IMR-90 (cell line): Measurements from ENCODE around the gene ADAP1. TPM values are rescaled to one million over a fixed set of nuclear protein-coding genes. Genes with fewer than 3 reads are reported as not detected.

Experiments
- ATAC-seq: fragments of 200-7000 bp; cut with Tn5 transposase; 2 replicates; pipeline ENCODE4 v1.9.1; 2020; ENCODE audit warnings: low read depth, mild to moderate bottlenecking, moderate library complexity
- BruUV-seq: library from RNA; stranded (reverse); fragments of 400-500 nt; replicated peaks from 2 replicates; lab custom pipeline; 2021; lab: Mats Ljungman, UMichigan
- CTCF ChIA-PET: fragments of 300-600 bp; formaldehyde crosslinking; extraction: SDS; loops from one replicate; lab custom pipeline; 2021; ENCODE audit warnings: antibody characterized with exemption; lab: Yijun Ruan, JAX
- POLR2A ChIA-PET: fragments of 300-600 bp; sonication (Branson Sonifier 250); formaldehyde crosslinking; loops from one replicate; lab custom pipeline; 2022; ENCODE audit warnings: antibody characterized with exemption; ENCODE audit not compliant: unreplicated experiment; lab: Charles Lee
- DNase-seq: peaks from one replicate; pipeline ENCODE4 v3.0.0; 2013
- H2AFZ ChIP-seq: replicated peaks from 2 replicates; pipeline ENCODE3; 2013; ENCODE audit warnings: low read length, mild to moderate bottlenecking; ENCODE audit not compliant: poor library complexity
- H2AK5ac ChIP-seq: 2 replicates; pipeline ENCODE4 v1.6.1; 2013; ENCODE audit warnings: low read depth, low read length, inconsistent platforms
- H2AK9ac ChIP-seq: replicated peaks from 2 replicates; pipeline ENCODE3; 2013; ENCODE audit warnings: mild to moderate bottlenecking, low read depth, low read length, moderate library complexity; ENCODE audit not compliant: poor library complexity
- H2BK120ac ChIP-seq: 2 replicates; pipeline ENCODE4 v1.6.1; 2013; ENCODE audit warnings: low read depth, low read length, inconsistent platforms
- H2BK15ac ChIP-seq: 3 replicates; pipeline ENCODE4 v1.6.1; 2013; ENCODE audit warnings: low read depth, low read length, inconsistent platforms
- H2BK20ac ChIP-seq: 2 replicates; pipeline ENCODE4 v1.6.1; 2013; ENCODE audit warnings: low read depth, mild to moderate bottlenecking, inconsistent platforms, low read length, moderate library complexity
- H2BK5ac ChIP-seq: 2 replicates; pipeline ENCODE4 v1.6.1; 2013; ENCODE audit warnings: mild to moderate bottlenecking, low read depth, low read length, inconsistent platforms; ENCODE audit not compliant: poor library complexity, severe bottlenecking
- H3K14ac ChIP-seq: replicated peaks from 2 replicates; pipeline ENCODE4 v1.6.1; 2013; ENCODE audit warnings: low read depth, low read length, inconsistent platforms
- H3K18ac ChIP-seq: 2 replicates; pipeline ENCODE4 v1.6.1; 2013; ENCODE audit warnings: low read depth, low read length, control low read depth
- H3K23ac ChIP-seq: 2 replicates; pipeline ENCODE4 v1.6.1; 2013; ENCODE audit warnings: low read depth, low read length, inconsistent platforms
- H3K27ac ChIP-seq: 2 replicates; pipeline ENCODE4 v1.5.1; 2013; ENCODE audit warnings: mild to moderate bottlenecking, control low read depth, low read length; ENCODE audit not compliant: insufficient read depth
- H3K27me3 ChIP-seq: 2 replicates; pipeline ENCODE4 v1.6.1; 2013; ENCODE audit warnings: low read length; ENCODE audit not compliant: control insufficient read depth, insufficient read depth
- H3K36me3 ChIP-seq: 2 replicates; pipeline ENCODE4 v1.6.1; 2013; ENCODE audit warnings: low read length, mixed read lengths; ENCODE audit not compliant: control insufficient read depth, insufficient read depth
- H3K4ac ChIP-seq: 2 replicates; pipeline ENCODE4 v1.6.1; 2013; ENCODE audit warnings: low read depth, low read length, inconsistent platforms
- H3K4me1 ChIP-seq: 2 replicates; pipeline ENCODE4 v1.6.1; 2013; ENCODE audit warnings: low read length, mixed read lengths; ENCODE audit not compliant: control insufficient read depth, insufficient read depth
- H3K4me2 ChIP-seq: 2 replicates; pipeline ENCODE4 v1.6.1; 2013; ENCODE audit warnings: low read depth, mild to moderate bottlenecking, control low read depth, low read length, moderate library complexity
- H3K4me3 ChIP-seq: 2 replicates; pipeline ENCODE4 v1.5.1; 2013; ENCODE audit warnings: low read depth, mild to moderate bottlenecking, control low read depth, low read length, moderate library complexity; ENCODE audit not compliant: insufficient read depth
- H3K56ac ChIP-seq: 2 replicates; pipeline ENCODE4 v1.6.1; 2013; ENCODE audit warnings: low read length, inconsistent platforms; ENCODE audit not compliant: insufficient read depth; ENCODE audit errors: extremely low read depth
- H3K79me1 ChIP-seq, 2 experiments: 2 replicates each; pipeline ENCODE4 v1.6.1; 2013; ENCODE audit warnings: low read length in 2 of 2, inconsistent platforms in 1 of 2, low read depth in 1 of 2
- H3K9ac ChIP-seq: 2 replicates; pipeline ENCODE4 v1.6.1; 2013; ENCODE audit warnings: low read depth, low read length, control low read depth
- H3K9me1 ChIP-seq: 2 replicates; pipeline ENCODE4 v1.6.1; 2013; ENCODE audit warnings: low read length, inconsistent platforms; ENCODE audit not compliant: insufficient read depth
- H3K9me3 ChIP-seq: 2 replicates; pipeline ENCODE4 v1.6.1; 2013; ENCODE audit warnings: low read length; ENCODE audit not compliant: control insufficient read depth, insufficient read depth
- H4K20me1 ChIP-seq: 2 replicates; pipeline ENCODE4 v1.6.1; 2013; ENCODE audit warnings: low read length, inconsistent platforms; ENCODE audit not compliant: insufficient read depth
- H4K5ac ChIP-seq: 2 replicates; pipeline ENCODE4 v1.6.1; 2013; ENCODE audit warnings: mild to moderate bottlenecking, low read depth, low read length, control low read depth
- H4K8ac ChIP-seq, 2 experiments: 2 replicates each; pipeline ENCODE4 v1.6.1; 2013; ENCODE audit warnings: low read depth in 2 of 2, low read length in 2 of 2, control low read depth in 1 of 2, inconsistent platforms in 1 of 2
- H4K91ac ChIP-seq: 2 replicates; pipeline ENCODE4 v1.6.1; 2013; ENCODE audit warnings: low read depth, low read length, inconsistent platforms; ENCODE audit not compliant: insufficient read depth
- BHLHE40 ChIP-seq: fragments of 150-350 bp; IDR thresholded peaks from 2 replicates; pipeline ENCODE4 v1.6.1; 2016; ENCODE audit warnings: mild to moderate bottlenecking, low read depth, low read length
- CEBPB ChIP-seq: IDR thresholded peaks from 2 replicates; pipeline ENCODE4 v1.6.1; 2012; ENCODE audit warnings: low read depth, low read length, improper control_type of control experiment
- CHD1 ChIP-seq: IDR thresholded peaks from 2 replicates; pipeline ENCODE4 v1.6.1; 2012; ENCODE audit warnings: low read depth, low read length, improper control_type of control experiment
- MAFK ChIP-seq: IDR thresholded peaks from 2 replicates; pipeline ENCODE4 v1.6.1; 2012; ENCODE audit warnings: low read depth, low read length, improper control_type of control experiment
- MAZ ChIP-seq: IDR thresholded peaks from 2 replicates; pipeline ENCODE4 v1.6.1; 2012; ENCODE audit warnings: low read depth, mild to moderate bottlenecking, low read length, improper control_type of control experiment, moderate library complexity, borderline replicate concordance
- MXI1 ChIP-seq: IDR thresholded peaks from 2 replicates; pipeline ENCODE4 v1.6.1; 2012; ENCODE audit warnings: low read depth, mild to moderate bottlenecking, low read length, moderate library complexity, borderline replicate concordance
- NFE2L2 ChIP-seq: fragments of 150-350 bp; IDR thresholded peaks from 2 replicates; pipeline ENCODE4 v1.6.1; 2016; ENCODE audit warnings: low read depth, mild to moderate bottlenecking, low read length
- POLR2A ChIP-seq: IDR thresholded peaks from 2 replicates; pipeline ENCODE4 v1.6.1; 2012; ENCODE audit warnings: mild to moderate bottlenecking, low read depth, low read length
- RAD21 ChIP-seq: IDR thresholded peaks from 2 replicates; pipeline ENCODE4 v1.6.1; 2012; ENCODE audit warnings: low read length, improper control_type of control experiment
- RCOR1 ChIP-seq: IDR thresholded peaks from 2 replicates; pipeline ENCODE4 v1.6.1; 2012; ENCODE audit warnings: mild to moderate bottlenecking, low read length, improper control_type of control experiment; ENCODE audit not compliant: insufficient replicate concordance
- RFX5 ChIP-seq: IDR thresholded peaks from 2 replicates; pipeline ENCODE4 v1.8.0; 2012; ENCODE audit warnings: low read depth, mild to moderate bottlenecking, low read length, moderate library complexity
- SMC3 ChIP-seq: fragments of 150-350 bp; IDR thresholded peaks from 2 replicates; pipeline ENCODE4 v1.6.1; 2016; ENCODE audit warnings: low read depth, mild to moderate bottlenecking, antibody characterized with exemption, low read length, moderate library complexity
- WGBS, 2 experiments: methylation state at CpG; one replicate each; pipeline versions ENCODE4 v1.1.5 to v1.1.7; 2013; ENCODE audit warnings: missing lambda C conversion rate in 2 of 2; ENCODE audit not compliant: insufficient read length in 1 of 2; ENCODE audit errors: extremely low coverage in 2 of 2; 5-methylcytosine and 5-hydroxymethylcytosine counted together
- dilution Hi-C: fragments of 300-500 bp; cut with HindIII; formaldehyde crosslinking; loops from one replicate; pipeline ENCODE4 v1.14.3; 2018; ENCODE audit warnings: low sequenced_read_pairs; ENCODE audit not compliant: unreplicated experiment
- in situ Hi-C: fragments of 300-500 bp; cut with MboI; formaldehyde crosslinking; loops from 3 replicates; pipeline ENCODE4 v1.14.3; 2019; ENCODE audit warnings: low sequenced_read_pairs, inconsistent platforms, mixed read lengths
- intact Hi-C: fragments of 100-400 bp; cut with micrococcal nuclease; formaldehyde crosslinking; loops from 2 replicates; pipeline ENCODE4 v1.10.0; 2022
- polyA plus RNA-seq, 3 experiments: library from polyadenylated mRNA; depleted of rRNA; stranded (reverse); fragments of >200 nt; gene quantifications; 2 replicates each; pipeline ENCODE4 v1.2.3, GENCODE V29; 2012; ENCODE audit warnings: low replicate concordance in 1 of 3
- total RNA-seq: library from RNA; depleted of rRNA; stranded (reverse); fragments of >200 nt; gene quantifications from 2 replicates; pipeline ENCODE4 v1.2.3, GENCODE V29; 2012
- TF ChIP-seq, protein P1 (sequence below): conservative IDR thresholded peaks from 2 replicates; pipeline ENCODE4 v1.5.1; 2012; ENCODE audit warnings: mild to moderate bottlenecking, low read depth, low read length, improper control_type of control experiment
- TF ChIP-seq, protein P2 (sequence below): fragments of 150-350 bp; IDR thresholded peaks from 2 replicates; pipeline ENCODE4 v1.6.1; 2017; ENCODE audit warnings: mild to moderate bottlenecking, antibody characterized with exemption, low read length, low read depth

Gene ADAP1
- total and polyA plus RNA-seq, 2 of the 4 experiments (the other 2 are of a cell fraction), result 1.4 to 2.0 TPM

DNA sequence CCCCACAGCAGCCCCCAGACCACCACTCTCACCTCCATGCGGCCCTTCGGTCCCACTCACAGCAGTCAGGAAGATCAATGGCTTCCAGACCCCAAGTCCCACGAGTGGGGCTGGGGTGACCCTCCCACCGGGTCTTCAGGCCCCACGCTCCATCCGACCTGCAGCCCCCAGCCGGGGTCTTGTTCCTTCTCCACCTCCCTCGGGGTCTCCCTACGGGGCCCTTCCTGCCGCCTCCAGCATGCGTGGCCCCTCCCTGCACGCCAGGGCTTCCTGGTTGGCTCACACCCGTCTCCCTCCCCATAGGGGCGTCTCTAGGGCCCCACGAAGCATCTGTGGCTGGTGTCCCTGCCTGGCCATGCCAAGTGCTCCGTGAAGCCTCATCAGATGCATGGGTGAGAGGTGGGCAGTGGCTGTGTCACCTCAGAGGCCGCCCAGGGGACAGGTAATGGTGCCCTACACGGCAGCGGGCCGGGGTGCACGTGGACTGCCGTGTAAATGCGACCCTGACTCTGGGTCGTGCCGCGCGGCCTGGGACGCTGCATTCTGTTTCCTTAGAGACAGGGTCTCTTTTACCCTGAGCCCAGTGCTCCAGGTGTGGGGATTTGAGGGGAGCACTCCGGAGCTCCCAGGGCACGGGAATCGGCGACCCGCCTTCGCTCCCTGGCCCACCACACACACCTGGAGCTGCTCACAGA, 19.9 kb downstream of the ADAP1 start:
- no peaks in the 10 kb centered on the region for H3K9me1 ChIP-seq
- H3K27me3 ChIP-seq, result no peaks in the 10 kb centered on the region; the same call in 1 of the 2 replicates
- ChIA-PET CTCF (no interaction called here), POLR2A (no interaction called here)
- no peak overlapping the region for H2BK120ac ChIP-seq
- BruUV-seq, result no TSS peak
- TF ChIP-seq RAD21, result no peak
- no peak for TF ChIP-seq CEBPB
- no peak for TF ChIP-seq NFE2L2
- TF ChIP-seq BHLHE40, result no peak
- no peak for TF ChIP-seq RCOR1
- TF ChIP-seq, protein P1, sequence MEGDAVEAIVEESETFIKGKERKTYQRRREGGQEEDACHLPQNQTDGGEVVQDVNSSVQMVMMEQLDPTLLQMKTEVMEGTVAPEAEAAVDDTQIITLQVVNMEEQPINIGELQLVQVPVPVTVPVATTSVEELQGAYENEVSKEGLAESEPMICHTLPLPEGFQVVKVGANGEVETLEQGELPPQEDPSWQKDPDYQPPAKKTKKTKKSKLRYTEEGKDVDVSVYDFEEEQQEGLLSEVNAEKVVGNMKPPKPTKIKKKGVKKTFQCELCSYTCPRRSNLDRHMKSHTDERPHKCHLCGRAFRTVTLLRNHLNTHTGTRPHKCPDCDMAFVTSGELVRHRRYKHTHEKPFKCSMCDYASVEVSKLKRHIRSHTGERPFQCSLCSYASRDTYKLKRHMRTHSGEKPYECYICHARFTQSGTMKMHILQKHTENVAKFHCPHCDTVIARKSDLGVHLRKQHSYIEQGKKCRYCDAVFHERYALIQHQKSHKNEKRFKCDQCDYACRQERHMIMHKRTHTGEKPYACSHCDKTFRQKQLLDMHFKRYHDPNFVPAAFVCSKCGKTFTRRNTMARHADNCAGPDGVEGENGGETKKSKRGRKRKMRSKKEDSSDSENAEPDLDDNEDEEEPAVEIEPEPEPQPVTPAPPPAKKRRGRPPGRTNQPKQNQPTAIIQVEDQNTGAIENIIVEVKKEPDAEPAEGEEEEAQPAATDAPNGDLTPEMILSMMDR, result no peak
- TF ChIP-seq SMC3, result no peak
- no peak for TF ChIP-seq RFX5
- TF ChIP-seq, protein P2, sequence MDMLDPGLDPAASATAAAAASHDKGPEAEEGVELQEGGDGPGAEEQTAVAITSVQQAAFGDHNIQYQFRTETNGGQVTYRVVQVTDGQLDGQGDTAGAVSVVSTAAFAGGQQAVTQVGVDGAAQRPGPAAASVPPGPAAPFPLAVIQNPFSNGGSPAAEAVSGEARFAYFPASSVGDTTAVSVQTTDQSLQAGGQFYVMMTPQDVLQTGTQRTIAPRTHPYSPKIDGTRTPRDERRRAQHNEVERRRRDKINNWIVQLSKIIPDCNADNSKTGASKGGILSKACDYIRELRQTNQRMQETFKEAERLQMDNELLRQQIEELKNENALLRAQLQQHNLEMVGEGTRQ, result no peak
- TF ChIP-seq MAFK, result no peak
- TF ChIP-seq POLR2A, result no peak
- TF ChIP-seq CHD1, result no peak
- TF ChIP-seq MAZ, result no peak
- no peak for TF ChIP-seq MXI1
- H2BK20ac ChIP-seq, result no peak overlapping the region
- no peak overlapping the region for H3K14ac ChIP-seq
- no peak overlapping the region for H3K4me2 ChIP-seq
- no peak for ATAC-seq
- H2BK5ac ChIP-seq, result no peak overlapping the region
- H4K20me1 ChIP-seq, result no peaks in the 10 kb centered on the region
- H3K9me3 ChIP-seq, result no peaks in the 10 kb centered on the region
- H3K9ac ChIP-seq, result no peak overlapping the region
- H2AFZ ChIP-seq, result no peak overlapping the region
- dilution Hi-C loops (no loop called here), intact Hi-C loops (no loop called here), in situ Hi-C loops (no loop called here)
- no peaks in the 10 kb centered on the region for H3K4me1 ChIP-seq
- no peak overlapping the region for H2AK9ac ChIP-seq
- no peak overlapping the region for H4K91ac ChIP-seq
- H2BK15ac ChIP-seq, result no peak overlapping the region
- WGBS, 2 experiments, result 70% methylated on average over 9 of the region's 34 CpGs; no CpG with 5 or more reads in 1 of the 2 experiments
- H3K23ac ChIP-seq, result no peak overlapping the region
- H3K36me3 ChIP-seq, result no peaks in the 10 kb centered on the region
- H3K4ac ChIP-seq, result no peak overlapping the region
- H3K79me1 ChIP-seq, result no peaks in the 10 kb centered on the region
- H4K8ac ChIP-seq, result no peak overlapping the region
- no peak for DNase-seq
- no peak overlapping the region for H3K27ac ChIP-seq
- no peak overlapping the region for H2AK5ac ChIP-seq
- no peak overlapping the region for H3K18ac ChIP-seq
- no peak overlapping the region for H4K5ac ChIP-seq
- no peak overlapping the region for H3K56ac ChIP-seq
- H3K4me3 ChIP-seq, result no peak overlapping the region
